Ammon's horn (tissue), 1 donor: ENCODE results near the gene BIRC6.
"Not testable (repeated sequence)": the region's sequence is repeated elsewhere in the genome, so short reads cannot be mapped to it uniquely, and the experiment has no call there.

ENCODE experiments used
- DNase-seq: peaks from one replicate; pipeline ENCODE4 v3.0.0-alpha.2; 2016; ENCODE audit warnings: low spot score

BIRC6 gene

GRCh38 chr2:32356681-32357317, at the start of gene BIRC6:
Gene BIRC6 (plus strand): TSS chr2:32357023. CDS start chr2:32357162, 139 bp downstream.
- DNase-seq = peak; percentile 99

GRCh38 chr2:32310577-32310976, 46.2 kb upstream of the BIRC6 start:
- no peak for DNase-seq

DNA sequence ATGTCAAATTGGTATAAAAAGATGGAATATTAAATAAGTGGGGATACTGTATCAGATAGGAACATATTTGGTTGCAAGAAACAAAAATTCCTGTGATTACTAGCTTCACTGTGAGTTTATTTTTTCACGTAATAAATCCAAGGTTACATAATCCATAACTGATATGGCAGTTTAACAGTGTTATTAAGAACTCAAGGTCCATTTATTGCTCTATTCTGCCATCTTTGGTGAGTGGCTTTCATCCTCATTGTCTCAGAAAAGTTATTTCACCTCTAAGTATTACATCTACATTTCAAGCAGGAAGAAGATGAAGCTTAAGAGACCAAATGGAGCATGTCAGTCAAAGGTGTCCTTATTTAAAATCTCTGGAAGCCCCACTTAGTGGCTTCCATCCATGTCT, 41.9 kb upstream of the BIRC6 start:
- DNase-seq = no peak

DNA sequence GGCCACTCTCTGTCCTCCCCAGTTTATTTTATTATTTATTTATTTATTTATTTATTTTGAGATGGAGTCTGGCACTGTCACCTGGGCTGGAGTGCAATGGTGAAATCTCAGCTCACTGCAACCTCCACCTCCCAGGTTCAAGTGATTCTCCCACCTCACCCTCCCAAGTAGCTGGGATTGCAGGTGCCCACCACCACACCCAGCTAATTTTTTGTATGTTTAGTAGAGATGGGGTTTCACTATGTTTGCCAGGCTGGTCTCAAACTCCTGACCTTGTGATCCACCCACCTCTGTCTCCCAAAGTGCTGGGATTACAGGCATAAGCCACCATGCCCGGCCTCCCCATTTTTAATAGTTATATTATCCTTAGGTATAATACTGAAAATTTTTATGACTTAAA, 28.1 kb upstream of the BIRC6 start:
- not testable (repeated sequence) for DNase-seq

GRCh38 chr2:32329180-32329980, 27.4 kb upstream of the BIRC6 start:
- not testable (repeated sequence) for DNase-seq

- no peak for DNase-seq
Measured at GRCh38 chr2:32330136-32330535, 26.7 kb upstream of the BIRC6 start.

DNA sequence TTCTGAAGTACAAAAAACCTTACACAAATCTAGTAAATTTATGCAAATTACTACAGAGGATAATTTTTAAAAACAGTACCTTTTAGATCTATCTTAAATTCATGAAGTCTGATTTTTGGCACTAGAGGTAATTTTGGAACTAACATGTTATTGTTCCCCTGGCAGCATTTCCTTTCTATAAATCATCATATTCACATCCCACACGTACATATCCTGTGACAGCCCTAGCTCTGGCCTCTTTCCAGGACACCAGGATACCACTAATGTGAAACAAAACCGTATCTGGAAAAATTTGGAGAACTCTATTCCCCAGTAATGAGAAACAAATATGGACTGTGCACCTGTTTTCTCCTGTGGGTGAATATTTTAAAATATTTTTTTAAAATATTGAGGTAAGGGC, 14.0 kb upstream of the BIRC6 start:
- no peak for DNase-seq

GRCh38 chr2:32350797-32351196, 6.0 kb upstream of the BIRC6 start:
- not testable (repeated sequence) for DNase-seq

GRCh38 chr2:32355976-32356680, 695 bp upstream of the BIRC6 start:
- DNase-seq = no peak

DNA sequence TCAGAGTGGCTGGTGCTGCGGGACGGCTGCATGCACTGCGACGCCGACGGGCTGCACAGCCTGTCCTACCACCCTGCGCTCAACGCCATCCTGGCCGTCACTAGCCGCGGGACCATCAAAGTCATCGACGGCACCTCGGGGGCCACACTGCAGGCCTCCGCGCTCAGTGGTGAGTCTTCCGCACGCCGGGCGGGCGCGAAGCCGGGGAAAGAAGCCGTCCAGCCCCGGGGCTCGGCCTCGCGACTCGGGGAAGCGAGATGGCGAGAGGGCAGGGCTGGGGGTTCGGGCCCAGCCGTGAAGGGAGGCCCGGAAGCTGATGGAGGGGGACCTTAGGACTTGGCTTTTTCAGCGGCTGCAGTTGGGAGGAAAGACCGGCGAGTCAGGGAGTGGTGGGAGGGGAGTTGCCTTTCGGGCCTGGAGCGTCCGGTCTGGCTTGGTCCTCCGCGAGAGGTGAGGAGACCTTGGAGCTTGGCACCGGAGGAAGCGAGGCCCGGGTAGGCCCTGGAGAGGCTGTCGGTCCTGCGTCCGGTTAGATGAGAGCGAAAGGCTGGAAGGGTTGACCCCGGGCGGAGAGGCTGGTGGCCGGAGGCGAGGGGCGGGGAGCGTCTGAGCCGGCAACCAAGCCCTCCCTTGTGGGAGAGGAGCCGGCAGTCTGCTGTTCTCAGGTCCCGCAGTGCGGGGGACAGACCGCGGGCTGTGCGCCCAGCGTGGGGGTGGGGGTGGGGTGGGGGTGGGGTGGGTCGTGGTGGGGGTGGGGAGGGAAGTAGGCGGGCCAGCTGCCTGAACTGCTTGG, 691 bp downstream of the BIRC6 start:
- DNase-seq = peak; percentile 17

DNA sequence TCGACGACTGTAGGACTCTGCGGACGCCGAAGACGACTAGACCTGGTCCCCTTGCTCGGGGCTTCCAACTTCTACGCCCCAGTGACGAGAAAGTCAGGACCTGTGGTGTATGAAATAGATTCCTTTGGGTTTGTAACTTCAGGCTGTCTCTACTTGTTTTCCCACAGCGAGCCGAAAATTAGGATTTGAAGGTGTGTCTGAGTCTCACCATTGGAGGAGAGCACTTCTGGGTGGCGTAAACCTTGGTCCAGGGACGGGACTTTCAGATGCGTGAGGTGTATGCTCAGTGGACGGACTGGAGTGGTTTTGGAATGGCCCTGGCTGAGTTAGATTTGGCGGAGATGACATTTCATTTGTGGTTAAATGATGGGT, 1.3 kb downstream of the BIRC6 start:
- peak; percentile 3 for DNase-seq

GRCh38 chr2:32360416-32360815, 3.6 kb downstream of the BIRC6 start:
- DNase-seq = no peak

GRCh38 chr2:32362997-32363396, 6.2 kb downstream of the BIRC6 start:
- DNase-seq = not testable (repeated sequence)

DNA sequence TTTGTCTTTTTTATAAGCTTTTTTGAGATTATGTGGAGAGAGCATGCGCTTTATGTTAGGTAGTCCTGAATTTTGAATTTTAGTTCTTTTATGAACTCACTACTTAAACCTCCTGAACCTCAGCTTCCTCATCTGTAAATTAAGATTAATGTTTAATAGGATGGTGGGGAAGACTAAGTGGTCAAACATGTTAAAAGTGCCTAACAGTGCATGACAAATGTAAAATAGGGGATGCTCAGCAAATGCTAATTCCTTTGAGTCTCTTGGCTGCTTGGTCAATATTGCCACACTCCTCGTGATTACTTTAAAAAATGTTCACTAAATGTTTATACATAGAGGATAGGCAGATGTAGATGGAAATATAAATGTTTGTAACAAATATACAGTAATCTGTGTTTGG, 6.8 kb downstream of the BIRC6 start:
- no peak for DNase-seq

DNA sequence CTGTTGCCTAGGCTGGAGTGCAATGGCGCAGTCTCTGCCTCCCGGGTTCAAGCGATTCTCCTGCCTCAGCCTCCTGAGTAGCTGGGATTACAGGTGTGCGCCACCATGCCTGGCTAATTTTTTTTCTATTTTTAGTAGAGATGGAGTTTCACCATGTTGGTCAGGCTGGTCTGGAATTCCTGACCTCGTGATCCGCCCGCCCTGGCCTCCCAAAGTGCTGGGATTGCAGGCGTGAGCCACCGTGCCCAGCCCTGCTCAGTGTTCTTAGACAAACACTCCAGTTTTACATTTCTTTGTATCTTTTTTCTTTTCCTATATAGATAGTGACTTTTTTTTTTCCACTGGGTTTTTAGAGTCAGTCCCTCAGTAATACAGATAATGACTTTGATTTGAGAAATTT, 7.5 kb downstream of the BIRC6 start:
- not testable (repeated sequence) for DNase-seq

- not testable (repeated sequence) for DNase-seq
Measured at GRCh38 chr2:32365679-32366078, 8.9 kb downstream of the BIRC6 start.

DNA sequence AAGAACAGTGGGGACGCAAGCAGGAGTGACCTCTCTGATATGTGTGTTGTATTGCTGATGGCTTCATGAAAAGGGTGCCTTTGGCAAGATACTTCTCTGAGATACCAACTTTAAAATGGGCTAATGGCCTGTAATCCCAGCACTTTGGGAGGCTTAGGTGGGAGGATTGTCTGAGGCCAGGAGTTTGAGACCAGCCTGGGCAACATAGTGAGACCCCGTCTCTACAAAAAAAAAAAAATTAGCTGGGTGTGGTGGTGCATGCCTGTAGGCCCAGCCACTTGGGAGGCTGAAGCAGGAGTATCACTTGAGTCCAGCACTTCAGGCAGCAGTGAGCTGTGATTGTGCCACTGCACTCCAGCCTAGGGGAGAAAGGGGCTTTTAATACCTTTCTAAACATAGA, 9.8 kb downstream of the BIRC6 start:
- no peak for DNase-seq

- DNase-seq = no peak
Measured at GRCh38 chr2:32369222-32369621, 12.4 kb downstream of the BIRC6 start.

GRCh38 chr2:32370942-32371341, 14.1 kb downstream of the BIRC6 start:
- DNase-seq = not testable (repeated sequence)

DNA sequence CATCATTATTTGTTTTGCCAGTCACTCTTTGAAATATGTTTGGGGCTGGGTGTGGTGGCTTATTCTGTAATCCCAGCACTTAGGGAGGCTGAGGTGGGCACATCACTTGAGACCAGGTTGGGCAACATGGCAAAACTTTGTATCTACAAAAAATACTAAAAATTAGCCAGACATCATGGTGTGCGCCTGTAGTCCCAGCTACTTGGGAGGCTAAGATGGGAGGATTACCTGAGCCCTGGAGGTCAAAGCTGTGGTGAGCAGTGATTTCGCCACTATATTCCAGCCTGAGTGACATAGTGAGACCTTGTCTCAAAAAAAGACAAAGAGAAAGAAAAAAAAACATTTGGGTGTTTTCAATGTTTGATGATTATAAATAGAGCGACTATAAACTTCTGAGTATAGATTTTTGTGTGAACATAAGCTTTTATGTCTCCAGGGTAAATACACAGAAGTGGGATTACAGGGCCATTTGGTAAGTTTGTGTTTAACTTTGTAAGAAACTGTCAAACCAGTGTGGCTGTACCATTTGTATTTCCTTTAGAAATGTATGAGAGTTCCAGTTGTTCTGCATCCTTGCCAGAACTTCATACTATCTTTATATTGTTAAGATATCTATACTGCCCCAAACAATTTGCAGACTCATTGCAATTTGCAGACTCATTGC, 15.8 kb downstream of the BIRC6 start:
- DNase-seq = no peak

DNA sequence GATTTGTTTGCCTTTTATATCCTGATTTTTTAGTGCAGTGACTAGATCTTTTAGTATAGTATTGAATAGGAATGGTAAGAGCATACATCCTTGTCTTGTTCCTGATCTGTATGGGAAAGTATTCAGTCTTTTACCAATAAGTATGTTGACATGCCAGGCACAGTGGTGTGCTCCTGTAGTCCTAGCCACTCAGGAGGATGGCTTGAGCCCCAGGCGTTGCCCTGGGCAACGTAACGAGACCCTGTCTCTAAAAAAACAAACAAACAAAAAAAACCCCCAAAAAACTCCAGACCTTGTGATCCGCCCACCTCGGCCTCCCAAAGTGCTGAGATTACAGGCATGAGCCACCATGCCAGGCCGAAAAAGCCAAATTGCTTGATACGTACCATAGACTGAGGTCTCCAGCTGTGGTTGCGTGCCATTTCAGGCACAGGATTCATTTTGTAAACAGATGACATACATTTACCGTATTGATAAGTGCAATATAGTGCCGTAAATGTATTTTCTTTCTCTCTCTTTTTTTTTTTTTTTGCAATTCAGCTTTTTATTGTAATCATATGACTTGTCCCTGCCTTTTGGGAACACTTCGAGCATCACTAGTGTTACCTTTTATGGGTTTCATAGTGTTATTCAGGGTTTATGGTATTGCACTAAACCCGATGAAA, 18.5 kb downstream of the BIRC6 start:
- DNase-seq = no peak
